ENCODE measurements around the gene ADPRHL1. TPM values are rescaled to one million over a fixed set of nuclear protein-coding genes. Genes with fewer than 3 reads are reported as not detected.

ADPRHL1 gene
- total RNA-seq, 1 donor from 2014 or later: 2.8 TPM

DNA sequence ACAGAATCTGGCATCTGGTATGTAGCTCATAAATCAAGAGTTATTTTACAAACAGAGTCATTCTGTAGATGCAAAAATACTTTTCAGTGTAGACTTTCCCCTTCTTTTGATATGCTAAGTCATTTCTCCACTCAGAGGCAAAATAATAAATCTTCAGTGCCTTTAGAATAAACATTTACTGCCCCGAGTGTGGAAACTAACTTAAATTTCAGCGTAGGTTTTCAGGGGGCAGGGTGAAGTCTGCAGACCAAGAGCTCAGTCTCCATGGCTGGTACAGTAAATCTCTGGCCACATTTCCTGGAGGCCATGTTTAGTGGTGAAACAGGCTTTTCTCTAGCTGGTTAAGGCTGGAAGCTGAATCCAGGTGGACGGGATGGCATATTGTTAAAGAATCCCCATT is 13.1 kb upstream of the ADPRHL1 start:
- no peak overlapping the region for H3K4me3 Mint-ChIP-seq
- H3K9me3 Mint-ChIP-seq: no peaks in the 10 kb centered on the region
- no peak overlapping the region for H3K27ac Mint-ChIP-seq (ENCODE audit: unreplicated experiment)
- H3K4me1 Mint-ChIP-seq: peaks cover 13% of the 10 kb centered on the region
- TF ChIP-seq, protein P1, sequence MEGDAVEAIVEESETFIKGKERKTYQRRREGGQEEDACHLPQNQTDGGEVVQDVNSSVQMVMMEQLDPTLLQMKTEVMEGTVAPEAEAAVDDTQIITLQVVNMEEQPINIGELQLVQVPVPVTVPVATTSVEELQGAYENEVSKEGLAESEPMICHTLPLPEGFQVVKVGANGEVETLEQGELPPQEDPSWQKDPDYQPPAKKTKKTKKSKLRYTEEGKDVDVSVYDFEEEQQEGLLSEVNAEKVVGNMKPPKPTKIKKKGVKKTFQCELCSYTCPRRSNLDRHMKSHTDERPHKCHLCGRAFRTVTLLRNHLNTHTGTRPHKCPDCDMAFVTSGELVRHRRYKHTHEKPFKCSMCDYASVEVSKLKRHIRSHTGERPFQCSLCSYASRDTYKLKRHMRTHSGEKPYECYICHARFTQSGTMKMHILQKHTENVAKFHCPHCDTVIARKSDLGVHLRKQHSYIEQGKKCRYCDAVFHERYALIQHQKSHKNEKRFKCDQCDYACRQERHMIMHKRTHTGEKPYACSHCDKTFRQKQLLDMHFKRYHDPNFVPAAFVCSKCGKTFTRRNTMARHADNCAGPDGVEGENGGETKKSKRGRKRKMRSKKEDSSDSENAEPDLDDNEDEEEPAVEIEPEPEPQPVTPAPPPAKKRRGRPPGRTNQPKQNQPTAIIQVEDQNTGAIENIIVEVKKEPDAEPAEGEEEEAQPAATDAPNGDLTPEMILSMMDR (conservative IDR thresholded peaks at IDR 0.05): no peak
- DNase-seq (ENCODE audit: low read depth, low spot score): no peak
- peaks cover 16% of the 10 kb centered on the region for H3K36me3 Mint-ChIP-seq (ENCODE audit: low read depth)
- H3K27me3 Mint-ChIP-seq (ENCODE audit: low read depth): no peaks in the 10 kb centered on the region

DNA sequence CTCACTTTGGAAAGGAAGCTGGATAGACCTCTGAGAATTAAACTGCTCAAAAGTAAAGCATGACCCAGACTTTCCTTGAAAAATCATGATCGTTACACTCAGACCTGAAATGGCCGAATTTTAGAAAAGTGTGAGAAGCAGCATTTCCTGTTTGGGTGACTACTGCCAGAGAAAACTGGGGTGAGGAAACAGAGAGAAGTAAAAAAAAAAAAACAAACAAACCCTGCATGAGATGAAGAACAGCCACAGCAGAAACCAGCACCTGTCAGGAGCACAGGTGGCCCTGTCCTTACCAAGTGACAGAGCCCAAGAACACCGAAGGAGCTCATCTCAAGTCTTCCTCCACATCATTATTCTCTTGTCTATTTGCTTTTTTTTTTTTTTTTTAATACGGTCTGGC is 12.0 kb upstream of the ADPRHL1 start:
- TF ChIP-seq, protein P1 (conservative IDR thresholded peaks at IDR 0.05): no peak
- Mint-ChIP-seq H3K4me1 (peaks cover 13% of the 10 kb centered on the region), H3K27me3 (ENCODE audit: low read depth) (no peaks in the 10 kb centered on the region), H3K4me3 (no peak overlapping the region), H3K27ac (ENCODE audit: unreplicated experiment) (no peak overlapping the region), H3K36me3 (ENCODE audit: low read depth) (peaks cover 9% of the 10 kb centered on the region), H3K9me3 (no peaks in the 10 kb centered on the region)
- no peak for DNase-seq (ENCODE audit: low read depth, low spot score)

DNA sequence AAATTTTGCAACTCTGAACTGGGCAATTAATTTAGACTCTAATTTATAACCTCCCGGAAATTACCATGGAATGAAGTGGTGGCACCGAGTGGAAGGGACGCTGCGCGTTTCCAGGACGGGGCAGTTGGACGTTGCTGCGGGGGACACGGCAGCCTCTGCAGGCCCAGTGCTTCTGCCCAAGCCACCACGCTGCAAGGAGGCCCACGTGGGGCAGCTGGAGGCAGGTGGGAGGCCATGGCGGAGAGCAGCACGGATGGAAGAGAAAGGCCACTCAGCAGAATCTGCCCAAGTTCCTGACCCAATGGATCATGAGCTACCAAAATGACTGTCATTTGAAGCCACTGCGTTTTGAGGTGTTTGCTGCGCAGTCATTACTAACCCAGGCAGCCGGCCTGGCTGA is 11.2 kb upstream of the ADPRHL1 start:
- Mint-ChIP-seq H3K4me1 (peaks cover 13% of the 10 kb centered on the region), H3K27me3 (ENCODE audit: low read depth) (no peaks in the 10 kb centered on the region), H3K4me3 (no peak overlapping the region), H3K27ac (ENCODE audit: unreplicated experiment) (no peak overlapping the region), H3K36me3 (ENCODE audit: low read depth) (peaks cover 6% of the 10 kb centered on the region), H3K9me3 (no peaks in the 10 kb centered on the region)
- TF ChIP-seq, protein P1 (conservative IDR thresholded peaks at IDR 0.05): no peak
- no peak for DNase-seq (ENCODE audit: low read depth, low spot score)

DNA sequence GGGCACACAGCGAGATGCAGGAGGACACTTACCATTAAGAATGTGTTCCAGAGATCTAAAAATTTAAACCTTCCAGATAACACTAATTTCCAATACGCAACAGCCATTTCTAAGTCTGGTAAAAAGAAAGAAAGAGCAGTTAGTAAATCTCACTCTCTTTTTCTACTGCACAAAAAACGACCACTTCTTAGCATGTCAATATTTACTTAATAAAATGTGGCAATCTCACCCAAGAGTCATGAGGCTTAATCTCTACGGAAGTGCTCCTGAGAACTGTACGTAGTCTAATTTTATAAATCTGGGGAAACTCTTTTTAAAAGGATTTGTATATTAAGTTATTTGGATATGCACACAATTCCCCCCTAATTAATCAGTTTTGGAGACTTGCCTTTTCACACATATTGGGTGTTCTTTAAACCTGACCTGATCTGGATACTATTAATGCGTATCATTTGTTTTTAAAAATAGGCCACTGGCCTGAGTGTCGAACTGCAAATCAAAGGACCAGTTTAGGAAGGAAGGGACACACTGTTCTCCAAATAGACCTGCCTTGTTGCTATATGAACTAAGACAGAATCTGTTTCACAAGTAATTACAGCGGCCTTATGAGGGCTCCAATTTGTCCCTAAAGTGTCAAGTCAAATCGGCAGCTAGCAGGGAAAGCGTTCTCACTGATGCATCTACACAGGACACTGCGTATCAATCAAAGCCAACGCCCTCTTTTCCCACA is 7.9 kb upstream of the ADPRHL1 start:
- no peaks in the 10 kb centered on the region for H3K4me1 Mint-ChIP-seq
- H3K36me3 Mint-ChIP-seq (ENCODE audit: low read depth): peaks cover 2% of the 10 kb centered on the region
- no peak for DNase-seq (ENCODE audit: low read depth, low spot score)
- H3K27ac Mint-ChIP-seq (ENCODE audit: unreplicated experiment): no peak overlapping the region
- H3K27me3 Mint-ChIP-seq (ENCODE audit: low read depth): no peaks in the 10 kb centered on the region
- no peaks in the 10 kb centered on the region for H3K9me3 Mint-ChIP-seq
- H3K4me3 Mint-ChIP-seq: no peak overlapping the region
- TF ChIP-seq, protein P1 (conservative IDR thresholded peaks at IDR 0.05): no peak

DNA sequence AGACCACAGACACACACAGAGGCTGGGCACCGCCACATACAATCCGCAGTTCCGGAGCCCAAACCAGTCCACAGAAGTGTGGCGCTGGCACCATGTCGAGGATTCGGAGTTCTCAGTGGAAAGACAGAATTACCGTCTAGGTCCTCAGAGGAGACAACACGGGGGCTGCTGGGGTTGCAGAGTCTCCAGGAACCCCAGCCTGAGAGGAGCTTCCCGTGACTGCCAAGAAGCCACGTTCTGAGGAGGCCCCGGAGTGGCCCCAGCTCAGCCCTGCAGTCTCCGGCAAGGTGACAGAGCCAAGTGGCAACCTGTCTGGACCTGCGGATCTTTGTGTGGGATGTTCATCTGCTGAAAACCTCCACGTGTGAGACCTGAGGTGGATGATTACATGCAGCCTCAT is 7.3 kb upstream of the ADPRHL1 start:
- no peaks in the 10 kb centered on the region for H3K4me1 Mint-ChIP-seq
- H3K27me3 Mint-ChIP-seq (ENCODE audit: low read depth): no peaks in the 10 kb centered on the region

More for the DNA sequence above, 7.3 kb upstream of the ADPRHL1 start:
- no peak for DNase-seq (ENCODE audit: low read depth, low spot score)
- Mint-ChIP-seq H3K4me3 (no peak overlapping the region), H3K9me3 (no peaks in the 10 kb centered on the region), H3K36me3 (ENCODE audit: low read depth) (peaks cover 2% of the 10 kb centered on the region), H3K27ac (ENCODE audit: unreplicated experiment) (no peak overlapping the region)
- TF ChIP-seq, protein P1 (conservative IDR thresholded peaks at IDR 0.05): no peak

Data from neural crest cell (in vitro differentiated cells).